WTC11 (cell line): Measurements from ENCODE around the gene TNRC6C. TPM values are rescaled to one million over a fixed set of nuclear protein-coding genes. Genes with fewer than 3 reads are reported as not detected.

Experiments used
- ATAC-seq: fragments of 200-7000 bp; cut with Tn5 transposase; 2 replicates; pipeline ENCODE4 v1.10.0; 2021; ENCODE audit warnings: mild to moderate bottlenecking, moderate library complexity
- CTCF ChIA-PET: fragments of 300-600 bp; sonication (Branson Sonifier 250); formaldehyde crosslinking; loops from one replicate; lab custom pipeline; 2021; ENCODE audit warnings: antibody characterized with exemption; lab: Charles Lee
- POLR2A ChIA-PET: fragments of 350-600 bp; sonication (Branson Sonifier 250); formaldehyde crosslinking; loops from one replicate; lab custom pipeline; 2021; ENCODE audit warnings: antibody characterized with exemption; lab: Charles Lee
- DNase-seq: peaks from one replicate; pipeline ENCODE4 v3.0.0; 2021; ENCODE audit warnings: low spot score
- H3K27ac Mint-ChIP-seq: 2 replicates; pipeline ENCODE4 v1.8.0; 2021; ENCODE audit warnings: mixed read lengths
- H3K27me3 Mint-ChIP-seq: 2 replicates; pipeline ENCODE4 v1.8.0; 2021; ENCODE audit warnings: low read depth, mild to moderate bottlenecking, moderate library complexity, mixed read lengths
- H3K36me3 Mint-ChIP-seq: 2 replicates; pipeline ENCODE4 v1.8.0; 2021; ENCODE audit warnings: mixed read lengths
- H3K4me1 Mint-ChIP-seq: 2 replicates; pipeline ENCODE4 v1.8.0; 2022; ENCODE audit warnings: mixed read lengths
- H3K4me3 Mint-ChIP-seq: 2 replicates; pipeline ENCODE4 v1.8.0; 2021; ENCODE audit warnings: mild to moderate bottlenecking, moderate library complexity, mixed read lengths
- H3K9me3 Mint-ChIP-seq: 2 replicates; pipeline ENCODE4 v1.8.0; 2021; ENCODE audit warnings: mixed read lengths
- CBFB ChIP-seq: sonication (generic); formaldehyde crosslinking; IDR thresholded peaks from 2 replicates; pipeline ENCODE4 v1.8.1; 2022; ENCODE audit warnings: mild to moderate bottlenecking, low read depth, missing genetic modification reagents
- ESRRA ChIP-seq: sonication (generic); formaldehyde crosslinking; IDR thresholded peaks from 2 replicates; pipeline ENCODE4 v1.8.1; 2022; ENCODE audit warnings: mild to moderate bottlenecking, missing genetic modification reagents, borderline replicate concordance
- ETV6 ChIP-seq: sonication (generic); formaldehyde crosslinking; IDR thresholded peaks from 2 replicates; pipeline ENCODE4 v1.8.1; 2022; ENCODE audit warnings: mild to moderate bottlenecking, missing genetic modification reagents
- FOXK1 ChIP-seq: sonication (generic); formaldehyde crosslinking; IDR thresholded peaks from 2 replicates; pipeline ENCODE4 v1.8.0; 2022; ENCODE audit warnings: mild to moderate bottlenecking, moderate library complexity, missing genetic modification reagents
- HMGXB4 ChIP-seq: sonication (generic); formaldehyde crosslinking; IDR thresholded peaks from 2 replicates; pipeline ENCODE4 v1.8.1; 2023; ENCODE audit warnings: mild to moderate bottlenecking, moderate library complexity, missing genetic modification reagents
- MAX ChIP-seq: sonication (generic); formaldehyde crosslinking; IDR thresholded peaks from 2 replicates; pipeline ENCODE4 v1.8.0; 2022; ENCODE audit warnings: mild to moderate bottlenecking, missing genetic modification reagents
- MYBL2 ChIP-seq: sonication (generic); formaldehyde crosslinking; IDR thresholded peaks from 2 replicates; pipeline ENCODE4 v1.8.1; 2023; ENCODE audit warnings: mild to moderate bottlenecking, moderate library complexity, missing genetic modification reagents
- NFATC4 ChIP-seq: fragments of 250-450 bp; sonication (Bioruptor Pico); IDR thresholded peaks from 2 replicates; pipeline ENCODE4 v1.9.0; 2021; ENCODE audit warnings: mild to moderate bottlenecking
- NFYB ChIP-seq: sonication (generic); formaldehyde crosslinking; conservative IDR thresholded peaks from 2 replicates; pipeline ENCODE4 v1.8.0; 2022; ENCODE audit warnings: low read depth, missing genetic modification reagents
- RORB ChIP-seq: fragments of 250-450 bp; sonication (Bioruptor Pico); IDR thresholded peaks from 2 replicates; pipeline ENCODE4 v1.9.0; 2021; ENCODE audit warnings: mild to moderate bottlenecking
- TCF7 ChIP-seq: sonication (generic); formaldehyde crosslinking; IDR thresholded peaks from 2 replicates; pipeline ENCODE4 v1.8.0; 2022; ENCODE audit warnings: mild to moderate bottlenecking, low read depth, missing genetic modification reagents, moderate library complexity
- ZNF416 ChIP-seq: fragments of 250-450 bp; sonication (Bioruptor Pico); IDR thresholded peaks from 2 replicates; pipeline ENCODE4 v1.9.0; 2021; ENCODE audit warnings: mild to moderate bottlenecking, inconsistent platforms
- ZNF425 ChIP-seq: fragments of 250-450 bp; sonication (Bioruptor Pico); conservative IDR thresholded peaks from 2 replicates; pipeline ENCODE4 v1.9.0; 2021; ENCODE audit warnings: mild to moderate bottlenecking
- total RNA-seq: library from RNA; stranded (reverse); gene quantifications from 3 replicates; pipeline ENCODE4 v1.2.3, GENCODE V29; 2021
- TF ChIP-seq, protein P1 (sequence below): sonication (generic); formaldehyde crosslinking; IDR thresholded peaks from 2 replicates; pipeline ENCODE4 v1.8.0; 2022; ENCODE audit warnings: mild to moderate bottlenecking, missing genetic modification reagents
- TF ChIP-seq, protein P2 (sequence below): sonication (generic); formaldehyde crosslinking; IDR thresholded peaks from 2 replicates; pipeline ENCODE4 v1.8.0; 2022; ENCODE audit warnings: mild to moderate bottlenecking, missing genetic modification reagents
- TF ChIP-seq, protein P3 (sequence below): fragments of 200-600 bp; IDR thresholded peaks from 2 replicates; pipeline ENCODE4 v1.8.0; 2022; ENCODE audit warnings: antibody characterized with exemption
- TF ChIP-seq, protein P4 (sequence below): sonication (generic); formaldehyde crosslinking; IDR thresholded peaks from 2 replicates; pipeline ENCODE4 v1.8.1; 2022; ENCODE audit warnings: low read depth, mild to moderate bottlenecking, moderate library complexity, missing genetic modification reagents, borderline replicate concordance

TNRC6C gene
- total RNA-seq, 1 experiment from 2014 or later: 52.3 TPM

- no peak for TF ChIP-seq ZNF425 (CRISPR knock-in tag)
- TF ChIP-seq MYBL2 (CRISPR knock-in tag): no peak
Measured at GRCh38 chr17:77958716-77959125, 218 bp downstream of the TNRC6C start (continued).

- peak overlapping the region; percentile 84 for H3K4me3 Mint-ChIP-seq
- peak overlapping the region; percentile 88; the same call in 1 of the 2 replicates for H3K27ac Mint-ChIP-seq
- no peak for DNase-seq
- ATAC-seq: no peak
- peaks cover 66% of the 10 kb centered on the region for H3K4me1 Mint-ChIP-seq
- H3K9me3 Mint-ChIP-seq: no peaks in the 10 kb centered on the region
- TF ChIP-seq ESRRA (CRISPR knock-in tag) (no peak), HMGXB4 (CRISPR knock-in tag) (peak; percentile 27; the same call in 1 of the 2 replicates), MAX (CRISPR knock-in tag) (peak; percentile 25; the same call in 1 of the 2 replicates), TCF7 (CRISPR knock-in tag) (no peak)
- TF ChIP-seq, protein P1, sequence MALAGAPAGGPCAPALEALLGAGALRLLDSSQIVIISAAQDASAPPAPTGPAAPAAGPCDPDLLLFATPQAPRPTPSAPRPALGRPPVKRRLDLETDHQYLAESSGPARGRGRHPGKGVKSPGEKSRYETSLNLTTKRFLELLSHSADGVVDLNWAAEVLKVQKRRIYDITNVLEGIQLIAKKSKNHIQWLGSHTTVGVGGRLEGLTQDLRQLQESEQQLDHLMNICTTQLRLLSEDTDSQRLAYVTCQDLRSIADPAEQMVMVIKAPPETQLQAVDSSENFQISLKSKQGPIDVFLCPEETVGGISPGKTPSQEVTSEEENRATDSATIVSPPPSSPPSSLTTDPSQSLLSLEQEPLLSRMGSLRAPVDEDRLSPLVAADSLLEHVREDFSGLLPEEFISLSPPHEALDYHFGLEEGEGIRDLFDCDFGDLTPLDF (CRISPR knock-in tag): 0 out of 2 replicates have a peak, but pooled peaks have one; percentile 18
- TF ChIP-seq, protein P2, sequence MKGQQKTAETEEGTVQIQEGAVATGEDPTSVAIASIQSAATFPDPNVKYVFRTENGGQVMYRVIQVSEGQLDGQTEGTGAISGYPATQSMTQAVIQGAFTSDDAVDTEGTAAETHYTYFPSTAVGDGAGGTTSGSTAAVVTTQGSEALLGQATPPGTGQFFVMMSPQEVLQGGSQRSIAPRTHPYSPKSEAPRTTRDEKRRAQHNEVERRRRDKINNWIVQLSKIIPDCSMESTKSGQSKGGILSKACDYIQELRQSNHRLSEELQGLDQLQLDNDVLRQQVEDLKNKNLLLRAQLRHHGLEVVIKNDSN (CRISPR knock-in tag): 0 out of 2 replicates have a peak, but pooled peaks have one; percentile 25
- TF ChIP-seq, protein P3, sequence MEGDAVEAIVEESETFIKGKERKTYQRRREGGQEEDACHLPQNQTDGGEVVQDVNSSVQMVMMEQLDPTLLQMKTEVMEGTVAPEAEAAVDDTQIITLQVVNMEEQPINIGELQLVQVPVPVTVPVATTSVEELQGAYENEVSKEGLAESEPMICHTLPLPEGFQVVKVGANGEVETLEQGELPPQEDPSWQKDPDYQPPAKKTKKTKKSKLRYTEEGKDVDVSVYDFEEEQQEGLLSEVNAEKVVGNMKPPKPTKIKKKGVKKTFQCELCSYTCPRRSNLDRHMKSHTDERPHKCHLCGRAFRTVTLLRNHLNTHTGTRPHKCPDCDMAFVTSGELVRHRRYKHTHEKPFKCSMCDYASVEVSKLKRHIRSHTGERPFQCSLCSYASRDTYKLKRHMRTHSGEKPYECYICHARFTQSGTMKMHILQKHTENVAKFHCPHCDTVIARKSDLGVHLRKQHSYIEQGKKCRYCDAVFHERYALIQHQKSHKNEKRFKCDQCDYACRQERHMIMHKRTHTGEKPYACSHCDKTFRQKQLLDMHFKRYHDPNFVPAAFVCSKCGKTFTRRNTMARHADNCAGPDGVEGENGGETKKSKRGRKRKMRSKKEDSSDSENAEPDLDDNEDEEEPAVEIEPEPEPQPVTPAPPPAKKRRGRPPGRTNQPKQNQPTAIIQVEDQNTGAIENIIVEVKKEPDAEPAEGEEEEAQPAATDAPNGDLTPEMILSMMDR: no peak
- ChIA-PET POLR2A (interaction anchor here (0.9 to 1.6 kb wide), 3 partner anchors 34 to 186 kb away, joined by 4 to 14 read pairs (median 5); no protein-coding TSS in a partner anchor), CTCF (interaction anchor here (1.2 to 2.3 kb wide), 5 partner anchors 11 to 92 kb away, joined by 5 to 23 read pairs (median 7); no protein-coding TSS in a partner anchor)
- no peaks in the 10 kb centered on the region for H3K36me3 Mint-ChIP-seq
- peaks cover 26% of the 10 kb centered on the region for H3K27me3 Mint-ChIP-seq
Measured at GRCh38 chr17:77959126-77959925, 823 bp downstream of the TNRC6C start.

GRCh38 chr17:77959926-77960521 lies 1.5 kb downstream of the TNRC6C start:
- POLR2A ChIA-PET: no interaction called here
- DNase-seq (no peak), ATAC-seq (no peak)
- H3K27ac Mint-ChIP-seq: peak overlapping the region; percentile 88
- no peaks in the 10 kb centered on the region for H3K9me3 Mint-ChIP-seq
- no peaks in the 10 kb centered on the region for H3K36me3 Mint-ChIP-seq
- peak overlapping the region; percentile 84 for H3K4me3 Mint-ChIP-seq
- peaks cover 65% of the 10 kb centered on the region for H3K4me1 Mint-ChIP-seq
- CTCF ChIA-PET: no interaction called here
- H3K27me3 Mint-ChIP-seq: peaks cover 26% of the 10 kb centered on the region
- TF ChIP-seq NFATC4 (CRISPR knock-in tag) (no peak), MYBL2 (CRISPR knock-in tag) (peak; percentile 31; the same call in 1 of the 2 replicates), ETV6 (peak; percentile 58; the same call in 1 of the 2 replicates), ZNF416 (no peak), NFYB (CRISPR knock-in tag) (no peak), ZNF425 (CRISPR knock-in tag) (no peak), FOXK1 (CRISPR knock-in tag) (no peak), CBFB (CRISPR knock-in tag) (no peak), RORB (CRISPR knock-in tag) (no peak)
- TF ChIP-seq, protein P4, sequence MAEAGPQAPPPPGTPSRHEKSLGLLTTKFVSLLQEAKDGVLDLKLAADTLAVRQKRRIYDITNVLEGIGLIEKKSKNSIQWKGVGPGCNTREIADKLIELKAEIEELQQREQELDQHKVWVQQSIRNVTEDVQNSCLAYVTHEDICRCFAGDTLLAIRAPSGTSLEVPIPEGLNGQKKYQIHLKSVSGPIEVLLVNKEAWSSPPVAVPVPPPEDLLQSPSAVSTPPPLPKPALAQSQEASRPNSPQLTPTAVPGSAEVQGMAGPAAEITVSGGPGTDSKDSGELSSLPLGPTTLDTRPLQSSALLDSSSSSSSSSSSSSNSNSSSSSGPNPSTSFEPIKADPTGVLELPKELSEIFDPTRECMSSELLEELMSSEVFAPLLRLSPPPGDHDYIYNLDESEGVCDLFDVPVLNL (CRISPR knock-in tag): no peak
